CD1c-positive myeloid dendritic cell (primary cell): ENCODE data around the gene EIF4B.
A peak's percentile ranks its signal among the peaks of the same experiment; 100 is the strongest.
"Not testable (repeated sequence)": the region's sequence is repeated elsewhere in the genome, so short reads cannot be mapped to it uniquely, and the experiment has no call there.

Experiments
- DNase-seq: peaks from one replicate; pipeline ENCODE4 v3.0.0-alpha.2; 2016; ENCODE audit errors: extremely low spot score

Gene EIF4B, protein sequence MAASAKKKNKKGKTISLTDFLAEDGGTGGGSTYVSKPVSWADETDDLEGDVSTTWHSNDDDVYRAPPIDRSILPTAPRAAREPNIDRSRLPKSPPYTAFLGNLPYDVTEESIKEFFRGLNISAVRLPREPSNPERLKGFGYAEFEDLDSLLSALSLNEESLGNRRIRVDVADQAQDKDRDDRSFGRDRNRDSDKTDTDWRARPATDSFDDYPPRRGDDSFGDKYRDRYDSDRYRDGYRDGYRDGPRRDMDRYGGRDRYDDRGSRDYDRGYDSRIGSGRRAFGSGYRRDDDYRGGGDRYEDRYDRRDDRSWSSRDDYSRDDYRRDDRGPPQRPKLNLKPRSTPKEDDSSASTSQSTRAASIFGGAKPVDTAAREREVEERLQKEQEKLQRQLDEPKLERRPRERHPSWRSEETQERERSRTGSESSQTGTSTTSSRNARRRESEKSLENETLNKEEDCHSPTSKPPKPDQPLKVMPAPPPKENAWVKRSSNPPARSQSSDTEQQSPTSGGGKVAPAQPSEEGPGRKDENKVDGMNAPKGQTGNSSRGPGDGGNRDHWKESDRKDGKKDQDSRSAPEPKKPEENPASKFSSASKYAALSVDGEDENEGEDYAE

GRCh38 chr12:53005986-53006809, at the start of gene EIF4B:
EIF4B (plus strand) TSS chr12:53006456; CDS start chr12:53006484, 28 bp downstream.
- DNase-seq: peak; percentile 100

- DNase-seq: no peak
Observed at GRCh38 chr12:52956987-52957386, 49.3 kb upstream of the EIF4B start.

- no peak for DNase-seq
Observed at GRCh38 chr12:52964556-52965336, 41.5 kb upstream of the EIF4B start.

- no peak for DNase-seq
Observed at GRCh38 chr12:52965337-52965731, 40.9 kb upstream of the EIF4B start.

DNA sequence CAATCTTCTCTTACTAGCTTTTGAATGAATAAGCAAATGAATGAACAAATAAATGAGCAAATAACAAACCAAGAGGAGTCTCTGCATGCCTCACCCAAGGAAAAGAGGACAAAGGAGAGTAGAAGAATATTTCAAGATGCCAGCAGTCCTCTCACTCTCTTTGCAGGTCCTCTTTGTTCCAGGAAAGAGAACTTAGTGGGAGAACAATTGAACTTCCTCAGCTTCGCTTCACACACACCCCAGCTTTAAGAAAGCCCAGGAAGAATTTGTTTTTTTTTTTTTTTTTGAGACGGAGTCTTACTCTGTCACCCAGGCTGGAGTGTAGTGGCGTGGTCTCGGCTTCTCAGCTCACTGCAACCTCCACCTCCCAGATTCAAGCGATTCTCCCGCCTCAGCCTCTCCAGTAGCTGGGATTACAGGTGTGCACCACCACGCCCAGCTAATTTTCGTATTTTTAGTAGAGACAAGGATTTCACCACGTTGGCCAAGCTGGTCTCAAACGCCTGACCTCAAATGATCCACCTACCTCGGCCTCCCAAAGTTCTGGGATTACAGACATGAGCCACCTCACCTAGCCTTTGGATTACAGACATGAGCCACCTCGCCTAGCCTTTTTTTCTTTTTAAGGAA, 37.0 kb upstream of the EIF4B start:
- DNase-seq: no peak

GRCh38 chr12:52969828-52970569, 36.3 kb upstream of the EIF4B start:
- no peak for DNase-seq

- no peak for DNase-seq
Observed at GRCh38 chr12:52971679-52972329, 34.5 kb upstream of the EIF4B start.

- DNase-seq: no peak
Observed at GRCh38 chr12:52975204-52975603, 31.1 kb upstream of the EIF4B start.

DNA sequence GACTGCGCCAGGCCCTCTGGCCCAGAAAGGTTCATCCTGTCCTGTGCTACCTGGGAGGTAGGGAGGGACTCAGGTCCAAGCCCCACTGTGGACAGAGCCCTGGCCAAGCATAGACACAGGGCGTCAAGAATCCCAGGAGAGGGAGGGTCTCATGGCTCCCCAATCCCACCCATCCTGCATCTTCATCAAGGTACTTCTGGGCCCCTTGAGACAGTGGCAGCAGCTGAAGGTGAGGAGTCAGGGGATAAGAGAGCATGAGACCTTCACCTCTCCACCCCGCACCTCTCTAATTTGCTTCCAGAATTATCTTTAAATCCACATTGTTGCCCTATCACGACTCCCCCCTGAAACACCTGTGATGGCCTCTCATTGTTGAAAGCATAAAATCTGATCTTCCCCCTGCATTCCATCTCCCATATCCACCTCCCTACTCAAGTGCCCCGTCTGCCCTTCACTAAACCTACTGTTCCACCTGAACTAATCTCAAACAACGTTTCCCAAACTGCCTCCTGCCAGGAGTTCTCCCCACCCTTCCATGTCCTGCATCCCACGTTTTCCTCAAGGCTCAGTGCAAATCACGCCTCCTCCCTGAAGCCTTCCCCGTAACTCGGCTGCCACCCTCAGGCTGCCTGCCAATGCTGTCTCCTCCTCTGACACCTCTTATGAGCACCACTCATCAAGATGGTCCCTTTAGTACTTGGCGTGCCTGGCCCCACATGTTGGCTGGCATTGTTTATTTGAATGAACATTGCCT, 30.3 kb upstream of the EIF4B start:
- DNase-seq: no peak

DNA sequence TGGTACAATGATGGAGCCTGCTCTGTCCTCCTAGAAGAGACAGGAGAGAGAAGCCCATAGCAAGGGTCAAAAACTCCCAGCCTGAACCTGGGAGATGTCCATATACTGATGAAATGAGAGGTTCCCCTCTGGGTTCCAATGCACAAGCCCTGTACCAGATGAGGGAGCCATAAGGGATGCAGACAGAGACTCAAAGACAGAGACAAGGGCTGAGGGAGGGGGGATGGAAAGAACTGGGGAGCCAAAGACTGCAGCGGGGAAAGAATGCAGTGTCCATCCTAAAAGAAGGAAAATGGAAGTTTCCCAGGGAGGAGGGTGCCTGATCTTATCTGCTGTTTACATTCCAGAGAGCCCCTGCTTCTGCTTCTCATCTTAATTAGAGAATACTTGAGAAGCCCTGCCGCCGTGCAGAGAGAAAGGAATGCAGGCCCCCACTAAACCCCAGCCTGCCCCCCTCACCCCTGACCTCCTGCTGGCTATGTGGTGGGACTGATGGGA, 29.6 kb upstream of the EIF4B start:
- DNase-seq: no peak

GRCh38 chr12:52977170-52977569, 29.1 kb upstream of the EIF4B start:
- no peak for DNase-seq

- DNase-seq: no peak
Observed at GRCh38 chr12:52980096-52980649, 26.1 kb upstream of the EIF4B start.

DNA sequence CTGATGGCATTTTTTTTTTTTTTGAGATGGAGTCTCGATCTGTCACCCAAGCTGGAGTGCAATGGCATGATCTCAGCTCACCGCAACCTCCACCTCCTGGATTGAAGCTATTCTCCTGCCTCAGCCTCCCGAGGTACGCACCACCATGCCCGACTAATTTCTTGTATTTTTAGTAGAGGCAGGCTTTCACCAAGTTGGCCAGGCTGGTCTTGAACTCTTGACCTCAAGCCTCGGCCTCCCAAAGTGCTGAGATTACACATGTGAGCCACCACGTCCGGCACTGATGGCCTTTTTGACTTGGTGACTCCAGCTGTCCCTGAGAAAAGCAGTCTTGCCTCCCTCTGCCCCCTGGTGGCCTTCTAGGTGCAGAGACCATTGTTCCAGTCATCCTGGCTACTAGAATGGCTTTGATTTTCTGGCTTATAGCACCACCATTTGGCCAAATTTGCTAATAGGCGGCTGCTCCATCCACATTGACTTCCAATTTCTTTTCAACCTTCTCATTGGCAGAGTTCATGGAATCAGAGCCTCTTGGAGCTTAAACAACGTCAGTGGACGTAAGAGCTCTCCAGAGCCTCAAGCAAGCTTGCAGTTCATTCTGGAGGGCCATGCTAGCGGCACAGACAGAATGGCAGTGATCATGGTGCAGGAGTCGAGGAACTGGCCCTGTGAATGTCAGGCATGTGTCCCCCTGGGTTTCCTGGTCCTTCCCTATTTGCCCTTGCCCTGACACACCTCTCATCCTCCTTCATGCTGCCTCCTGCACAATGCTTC, 25.4 kb upstream of the EIF4B start:
- DNase-seq: peak; percentile 94

- DNase-seq: no peak
Observed at GRCh38 chr12:52984136-52984535, 22.1 kb upstream of the EIF4B start.

- DNase-seq: peak; percentile 29
Observed at GRCh38 chr12:52988898-52989297, 17.4 kb upstream of the EIF4B start.

DNA sequence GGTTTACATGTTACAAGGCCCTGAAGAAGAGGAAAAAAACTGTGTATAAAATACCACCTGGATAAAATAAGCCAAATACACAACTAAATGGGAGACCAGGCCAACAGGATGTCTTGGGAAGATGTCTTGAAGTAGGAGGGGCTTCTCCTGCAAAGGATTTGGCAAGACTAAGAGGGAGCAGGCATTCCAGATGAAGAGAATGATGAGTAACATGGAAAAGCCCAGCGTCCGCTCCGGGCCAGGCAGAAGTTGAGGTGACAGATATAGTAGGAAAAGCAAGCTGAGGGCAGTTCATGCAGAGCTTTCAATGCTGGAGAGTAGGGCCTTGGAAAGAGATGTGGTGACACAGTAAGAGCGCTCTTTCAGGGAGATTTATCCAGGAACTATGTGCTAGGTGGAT, 16.1 kb upstream of the EIF4B start:
- no peak for DNase-seq

DNA sequence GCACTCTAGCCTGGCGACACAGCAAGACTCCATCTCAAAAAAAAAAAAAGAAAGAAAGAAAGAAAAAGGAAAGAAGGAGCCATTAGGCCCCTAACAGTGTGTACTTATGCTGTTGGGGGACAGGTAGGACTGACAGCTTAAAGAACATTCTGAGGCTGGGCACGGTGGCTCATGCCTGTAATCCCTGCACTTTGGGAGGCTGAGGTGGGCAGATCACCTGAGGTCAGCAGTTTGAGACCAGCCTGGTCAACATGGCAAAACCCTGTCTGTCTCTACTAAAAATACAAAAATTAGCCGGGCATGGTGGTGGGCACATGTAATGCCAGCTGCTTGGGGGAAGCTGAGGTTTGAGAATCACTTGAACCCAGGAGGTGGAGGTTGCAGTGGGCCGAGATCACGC, 14.0 kb upstream of the EIF4B start:
- not testable (repeated sequence) for DNase-seq
